GM18873 (cell line): ENCODE data around the gene KCND1.

ENCODE experiments used
- ATAC-seq: cut with Tn5 transposase; IDR thresholded peaks from one replicate; pipeline ENCODE4 v1.9.1; 2021; ENCODE audit warnings: mild to moderate bottlenecking, moderate library complexity, moderate number of reproducible peaks; ENCODE audit not compliant: unreplicated experiment, low FRiP score

Gene KCND1

GRCh38 chrX:48914593-48915493 is 56.8 kb downstream of the KCND1 start:
- no peak for ATAC-seq

DNA sequence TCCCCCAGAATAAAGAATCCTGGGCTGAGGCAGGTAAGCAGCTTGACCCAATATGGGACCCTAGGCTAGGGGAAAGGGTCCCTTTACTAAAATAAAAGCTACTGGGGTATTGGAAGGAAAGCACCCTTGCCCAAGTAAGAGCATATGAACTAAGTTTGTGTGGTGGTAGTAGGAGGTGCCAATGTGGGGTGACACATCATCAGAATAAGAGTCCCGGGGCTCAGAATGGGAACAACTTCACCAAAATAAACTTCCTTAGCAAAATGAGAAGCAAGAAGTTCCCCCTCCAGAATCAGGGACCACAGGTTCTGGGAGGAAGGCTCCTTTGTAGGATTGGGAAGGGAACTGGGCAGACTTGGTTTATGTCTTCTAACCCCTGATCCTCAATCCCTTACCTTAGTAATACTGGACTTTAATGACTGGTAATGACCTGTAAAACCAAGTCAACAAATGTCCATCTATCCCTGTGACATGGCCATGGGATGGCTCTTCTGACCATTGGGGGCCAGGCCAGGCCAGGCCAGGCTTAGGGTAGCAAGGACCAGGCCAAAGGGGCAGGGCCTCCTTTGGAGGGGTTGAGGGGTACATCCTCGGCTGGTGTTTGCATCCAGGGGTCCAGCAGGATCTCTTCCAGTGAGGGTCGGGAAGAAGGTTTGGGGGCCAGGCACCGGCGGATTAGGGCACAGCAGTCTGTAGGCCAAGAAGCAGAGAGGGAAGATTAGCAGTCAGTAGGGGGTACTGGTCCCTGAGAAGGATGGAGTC is 57.9 kb downstream of the KCND1 start:
- ATAC-seq = no peak

DNA sequence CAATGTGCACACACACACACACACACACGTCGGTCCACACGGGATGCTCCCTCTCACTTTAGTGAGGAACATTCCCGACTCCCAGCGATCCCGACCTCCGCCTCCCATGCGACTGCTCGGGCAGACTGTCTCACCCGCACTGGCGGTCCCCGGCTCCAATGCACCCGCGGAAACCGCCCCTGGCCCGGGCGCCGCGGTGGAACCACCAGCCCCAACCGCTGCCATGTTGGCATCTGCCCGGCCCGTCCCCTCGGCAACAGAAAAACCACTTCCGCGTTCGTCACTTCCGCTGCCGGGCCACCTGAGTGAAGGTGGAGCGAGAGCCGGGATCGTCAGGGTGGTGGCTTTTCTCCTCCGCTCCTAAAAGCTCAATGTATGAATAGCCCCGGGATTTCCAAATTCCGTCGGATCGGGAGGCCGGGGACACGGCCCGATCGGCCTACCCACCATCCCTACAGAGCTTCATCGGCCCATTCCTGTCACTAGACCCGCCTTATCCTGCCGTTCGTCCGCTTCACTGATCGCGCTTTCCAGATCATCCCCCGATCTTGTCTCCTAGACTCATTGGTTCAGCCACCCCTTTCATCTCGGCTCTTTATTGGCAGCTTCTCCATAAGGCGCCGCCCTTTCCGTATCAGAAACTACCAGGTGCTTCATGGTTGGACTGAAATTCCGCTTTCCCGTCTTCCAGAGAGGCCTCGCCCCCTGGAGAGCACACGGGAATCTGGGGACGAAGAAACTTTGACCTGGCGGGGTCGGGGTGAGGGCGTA is 60.0 kb downstream of the KCND1 start, which contains the start of gene SLC35A2:
SLC35A2 (minus strand) TSS at position 235 of the 771 bp plus-strand sequence; CDS start at position 225, 10 bp downstream.
- peak; percentile 53 for ATAC-seq
